Liver (tissue), 3 donors: ENCODE data around the gene UTP25.

Source experiments
- HNF4G ChIP-seq: IDR thresholded peaks from 2 replicates; pipeline ENCODE4 v1.6.1; 2016; ENCODE audit warnings: antibody characterized with exemption
- RAD21 ChIP-seq, 2 donors: IDR thresholded peaks; 2 replicates each; pipeline ENCODE4 v1.6.1; 2016; ENCODE audit warnings: antibody characterized with exemption in 2 of 2, mild to moderate bottlenecking in 2 of 2
- RXRA ChIP-seq, 2 donors: IDR thresholded peaks; 2 replicates each; pipeline ENCODE4 v1.6.1; 2017 to 2018; ENCODE audit warnings: antibody characterized with exemption in 2 of 2, mild to moderate bottlenecking in 1 of 2
- SP1 ChIP-seq: IDR thresholded peaks from 2 replicates; pipeline ENCODE4 v1.6.1; 2018; ENCODE audit warnings: antibody characterized with exemption, mild to moderate bottlenecking
- TF ChIP-seq, protein P1 (sequence below): fragments of 150-350 bp; IDR thresholded peaks from 2 replicates; pipeline ENCODE4 v1.5.1; 2017; ENCODE audit warnings: improper control_type of control experiment, low read depth, low read length; ENCODE audit not compliant: missing input control
- TF ChIP-seq, protein P2 (sequence below): IDR thresholded peaks from 2 replicates; pipeline ENCODE4 v1.6.1; 2016; ENCODE audit warnings: antibody characterized with exemption
- donor health status: healthy.
- donor health status: healthy.

DNA sequence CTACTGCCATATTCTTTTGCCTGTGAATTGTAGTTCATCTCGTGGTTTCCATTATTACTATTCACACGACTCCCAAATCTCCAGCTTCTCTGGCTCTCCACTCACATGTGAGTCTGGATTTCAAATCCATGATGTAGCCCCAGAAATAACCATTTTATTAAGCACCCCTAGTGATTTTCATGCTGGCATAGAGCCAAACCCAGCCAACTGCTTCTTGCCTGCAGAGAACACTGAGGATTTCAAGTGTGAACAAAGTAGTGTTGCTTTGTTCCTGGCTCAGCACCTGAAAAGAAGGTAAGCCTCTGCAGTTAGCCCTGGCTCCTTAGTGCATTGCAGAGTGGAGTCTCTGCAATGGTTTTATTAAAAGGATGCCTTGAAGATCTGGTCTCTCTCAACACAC, 25.9 kb downstream of the UTP25 start:
- TF ChIP-seq, protein P1, sequence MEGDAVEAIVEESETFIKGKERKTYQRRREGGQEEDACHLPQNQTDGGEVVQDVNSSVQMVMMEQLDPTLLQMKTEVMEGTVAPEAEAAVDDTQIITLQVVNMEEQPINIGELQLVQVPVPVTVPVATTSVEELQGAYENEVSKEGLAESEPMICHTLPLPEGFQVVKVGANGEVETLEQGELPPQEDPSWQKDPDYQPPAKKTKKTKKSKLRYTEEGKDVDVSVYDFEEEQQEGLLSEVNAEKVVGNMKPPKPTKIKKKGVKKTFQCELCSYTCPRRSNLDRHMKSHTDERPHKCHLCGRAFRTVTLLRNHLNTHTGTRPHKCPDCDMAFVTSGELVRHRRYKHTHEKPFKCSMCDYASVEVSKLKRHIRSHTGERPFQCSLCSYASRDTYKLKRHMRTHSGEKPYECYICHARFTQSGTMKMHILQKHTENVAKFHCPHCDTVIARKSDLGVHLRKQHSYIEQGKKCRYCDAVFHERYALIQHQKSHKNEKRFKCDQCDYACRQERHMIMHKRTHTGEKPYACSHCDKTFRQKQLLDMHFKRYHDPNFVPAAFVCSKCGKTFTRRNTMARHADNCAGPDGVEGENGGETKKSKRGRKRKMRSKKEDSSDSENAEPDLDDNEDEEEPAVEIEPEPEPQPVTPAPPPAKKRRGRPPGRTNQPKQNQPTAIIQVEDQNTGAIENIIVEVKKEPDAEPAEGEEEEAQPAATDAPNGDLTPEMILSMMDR: no peak
- TF ChIP-seq RAD21 (IDR thresholded peaks at IDR 0.05) (no peak), RXRA (IDR thresholded peaks at IDR 0.05) (no peak), SP1 (no peak), HNF4G (no peak)
- TF ChIP-seq, protein P2, sequence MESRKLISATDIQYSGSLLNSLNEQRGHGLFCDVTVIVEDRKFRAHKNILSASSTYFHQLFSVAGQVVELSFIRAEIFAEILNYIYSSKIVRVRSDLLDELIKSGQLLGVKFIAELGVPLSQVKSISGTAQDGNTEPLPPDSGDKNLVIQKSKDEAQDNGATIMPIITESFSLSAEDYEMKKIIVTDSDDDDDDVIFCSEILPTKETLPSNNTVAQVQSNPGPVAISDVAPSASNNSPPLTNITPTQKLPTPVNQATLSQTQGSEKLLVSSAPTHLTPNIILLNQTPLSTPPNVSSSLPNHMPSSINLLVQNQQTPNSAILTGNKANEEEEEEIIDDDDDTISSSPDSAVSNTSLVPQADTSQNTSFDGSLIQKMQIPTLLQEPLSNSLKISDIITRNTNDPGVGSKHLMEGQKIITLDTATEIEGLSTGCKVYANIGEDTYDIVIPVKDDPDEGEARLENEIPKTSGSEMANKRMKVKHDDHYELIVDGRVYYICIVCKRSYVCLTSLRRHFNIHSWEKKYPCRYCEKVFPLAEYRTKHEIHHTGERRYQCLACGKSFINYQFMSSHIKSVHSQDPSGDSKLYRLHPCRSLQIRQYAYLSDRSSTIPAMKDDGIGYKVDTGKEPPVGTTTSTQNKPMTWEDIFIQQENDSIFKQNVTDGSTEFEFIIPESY: no peak
